Measurements from ENCODE around the gene NOL3.

DNA sequence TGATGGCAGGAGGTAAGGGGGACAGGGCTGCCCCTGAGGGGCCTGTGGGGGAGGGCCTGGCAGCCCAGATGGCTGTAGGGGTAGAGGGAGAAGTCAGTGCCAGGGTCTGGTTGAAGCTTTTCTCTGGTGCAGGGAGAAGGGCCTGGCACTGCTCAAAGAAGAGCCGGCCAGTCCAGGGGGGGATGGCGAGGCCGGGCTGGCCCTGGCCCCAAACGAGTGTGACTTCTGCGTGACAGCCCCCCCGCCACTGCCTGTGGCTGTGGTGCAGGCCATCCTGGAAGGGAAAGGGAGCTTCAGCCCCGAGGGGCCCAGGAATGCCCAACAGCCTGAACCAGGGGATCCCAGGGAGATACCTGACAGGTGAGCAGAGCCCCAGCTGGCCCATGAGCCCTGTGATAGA is 2.8 kb upstream of the NOL3 start:
- TF ChIP-seq, protein P1, sequence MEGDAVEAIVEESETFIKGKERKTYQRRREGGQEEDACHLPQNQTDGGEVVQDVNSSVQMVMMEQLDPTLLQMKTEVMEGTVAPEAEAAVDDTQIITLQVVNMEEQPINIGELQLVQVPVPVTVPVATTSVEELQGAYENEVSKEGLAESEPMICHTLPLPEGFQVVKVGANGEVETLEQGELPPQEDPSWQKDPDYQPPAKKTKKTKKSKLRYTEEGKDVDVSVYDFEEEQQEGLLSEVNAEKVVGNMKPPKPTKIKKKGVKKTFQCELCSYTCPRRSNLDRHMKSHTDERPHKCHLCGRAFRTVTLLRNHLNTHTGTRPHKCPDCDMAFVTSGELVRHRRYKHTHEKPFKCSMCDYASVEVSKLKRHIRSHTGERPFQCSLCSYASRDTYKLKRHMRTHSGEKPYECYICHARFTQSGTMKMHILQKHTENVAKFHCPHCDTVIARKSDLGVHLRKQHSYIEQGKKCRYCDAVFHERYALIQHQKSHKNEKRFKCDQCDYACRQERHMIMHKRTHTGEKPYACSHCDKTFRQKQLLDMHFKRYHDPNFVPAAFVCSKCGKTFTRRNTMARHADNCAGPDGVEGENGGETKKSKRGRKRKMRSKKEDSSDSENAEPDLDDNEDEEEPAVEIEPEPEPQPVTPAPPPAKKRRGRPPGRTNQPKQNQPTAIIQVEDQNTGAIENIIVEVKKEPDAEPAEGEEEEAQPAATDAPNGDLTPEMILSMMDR (conservative IDR thresholded peaks at IDR 0.05; ENCODE audit: low read depth, low read length): no peak
- TF ChIP-seq POLR2A (IDR thresholded peaks at IDR 0.05; ENCODE audit: low read depth, low read length): no peak
- no peak for TF ChIP-seq NFE2L2 (IDR thresholded peaks at IDR 0.05; ENCODE audit: low read depth, low read length)
- no peak for TF ChIP-seq MAZ (IDR thresholded peaks at IDR 0.05; ENCODE audit: borderline replicate concordance, low read depth, low read length)
- no peak for TF ChIP-seq SMC3 (IDR thresholded peaks at IDR 0.05; ENCODE audit: low read depth, low read length)
- no peak for TF ChIP-seq RFX5 (IDR thresholded peaks at IDR 0.05; ENCODE audit: low read depth, low read length)
- TF ChIP-seq RAD21 (IDR thresholded peaks at IDR 0.05; ENCODE audit: low read length): no peak
